ENCODE data around the gene EIF5A2. TPM values are rescaled to one million over a fixed set of nuclear protein-coding genes. Genes with fewer than 3 reads are reported as not detected.
A peak's percentile ranks its signal among the peaks of the same experiment; 100 is the strongest.

Gene EIF5A2
- total RNA-seq (2021) (12.4 and 19.8 TPM in 2 replicates), Bru-seq, nascent RNA (percentile 73 among the genes with signal in this experiment), BruChase-seq, experiment 1, labeled RNA remaining after a 2-hour chase (percentile 71 among the genes with signal in this experiment), BruChase-seq, experiment 2, labeled RNA remaining after a 6-hour chase (percentile 87 among the genes with signal in this experiment)
- long read RNA-seq, full-length matches to known transcripts: 24 of 26 reads
- long read RNA-seq, partial matches to known transcripts: 1 of 26 reads
- long read RNA-seq, other reads (novel, unspliced or antisense): 1 of 26 reads

GRCh38 chr3:170908235-170909116, at the start of gene EIF5A2:
Gene EIF5A2 (minus strand): TSS chr3:170908637. CDS start chr3:170907806, 831 bp downstream.
- CTCF ChIA-PET: interaction anchor here (0.6 to 0.7 kb wide), 2 partner anchors 552 to 719 kb away, joined by 3 to 4 read pairs; no protein-coding TSS in a partner anchor
- Histone ChIP-seq H3K27ac (peak within 1 kb of the TSS; percentile 86), H3K27me3 (ENCODE audit: insufficient read depth, low read depth) (no peaks in the 10 kb centered on the region), H2AFZ (peak within 1 kb of the TSS; percentile 97), H3K4me2 (peak within 1 kb of the TSS; percentile 94), H4K20me1 (ENCODE audit: insufficient read depth) (no peaks in the 10 kb centered on the region), H3K9me3 (ENCODE audit: insufficient read depth, low read depth) (peaks cover 12% of the 10 kb centered on the region; the same call in 1 of the 2 replicates), H3F3A (ENCODE audit: insufficient read depth, low read depth) (peaks cover 24% of the 10 kb centered on the region), H3K4me1 (replicated peaks; ENCODE audit: insufficient read depth) (peaks cover 32% of the 10 kb centered on the region), H3K36me3 (ENCODE audit: low read depth) (no peaks in the 10 kb centered on the region), H3K9me2 (ENCODE audit: insufficient read depth) (no peaks in the 10 kb centered on the region), H3K4me3 (peak within 1 kb of the TSS; percentile 81), H3K79me2 (ENCODE audit: low read depth) (peaks cover 27% of the 10 kb centered on the region)
- POLR2A ChIA-PET (ENCODE audit: unreplicated experiment): interaction anchor here (0.7 kb wide), 1 partner anchor 676 kb away, joined by 3 read pairs; no protein-coding TSS in a partner anchor
- TF ChIP-seq, protein P1, sequence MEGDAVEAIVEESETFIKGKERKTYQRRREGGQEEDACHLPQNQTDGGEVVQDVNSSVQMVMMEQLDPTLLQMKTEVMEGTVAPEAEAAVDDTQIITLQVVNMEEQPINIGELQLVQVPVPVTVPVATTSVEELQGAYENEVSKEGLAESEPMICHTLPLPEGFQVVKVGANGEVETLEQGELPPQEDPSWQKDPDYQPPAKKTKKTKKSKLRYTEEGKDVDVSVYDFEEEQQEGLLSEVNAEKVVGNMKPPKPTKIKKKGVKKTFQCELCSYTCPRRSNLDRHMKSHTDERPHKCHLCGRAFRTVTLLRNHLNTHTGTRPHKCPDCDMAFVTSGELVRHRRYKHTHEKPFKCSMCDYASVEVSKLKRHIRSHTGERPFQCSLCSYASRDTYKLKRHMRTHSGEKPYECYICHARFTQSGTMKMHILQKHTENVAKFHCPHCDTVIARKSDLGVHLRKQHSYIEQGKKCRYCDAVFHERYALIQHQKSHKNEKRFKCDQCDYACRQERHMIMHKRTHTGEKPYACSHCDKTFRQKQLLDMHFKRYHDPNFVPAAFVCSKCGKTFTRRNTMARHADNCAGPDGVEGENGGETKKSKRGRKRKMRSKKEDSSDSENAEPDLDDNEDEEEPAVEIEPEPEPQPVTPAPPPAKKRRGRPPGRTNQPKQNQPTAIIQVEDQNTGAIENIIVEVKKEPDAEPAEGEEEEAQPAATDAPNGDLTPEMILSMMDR (conservative IDR thresholded peaks at IDR 0.05): no peak
- TF ChIP-seq EZH2 (IDR thresholded peaks at IDR 0.05; ENCODE audit: low read depth): no peak
- peak; percentile 81 to 85 for DNase-seq
- no TSS peak for BruUV-seq (replicated peaks)
- intact Hi-C loops (cut with micrococcal nuclease; ENCODE audit: unreplicated experiment): loop anchor here (5.0 kb wide), 1 partner anchor 36 kb away; the partner anchor contains the start of gene RPL22L1

DNA sequence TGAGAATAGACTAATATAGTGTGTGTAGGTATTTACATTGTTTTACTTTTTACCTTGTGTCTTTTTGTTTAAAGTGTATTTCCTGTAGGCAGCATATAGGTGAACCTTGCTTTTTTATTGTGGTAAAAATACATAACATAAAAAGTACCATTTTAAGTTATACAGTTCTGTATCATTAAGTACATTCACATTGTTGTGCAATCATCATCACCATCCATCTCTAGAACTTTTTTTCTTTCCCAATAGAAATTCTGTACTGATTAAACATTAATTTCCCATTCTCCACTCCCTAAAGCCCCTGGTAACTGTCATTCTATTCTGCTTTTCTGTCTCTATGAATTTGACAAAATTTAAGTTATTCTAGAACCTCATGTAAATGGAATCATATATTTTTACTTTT, 48.2 kb upstream of the EIF5A2 start:
- H3F3A ChIP-seq (ENCODE audit: insufficient read depth, low read depth): no peaks in the 10 kb centered on the region
- peak in 1 of 2 experiments; percentile 10 for DNase-seq
- no peak for TF ChIP-seq EZH2 (IDR thresholded peaks at IDR 0.05; ENCODE audit: low read depth)
- TF ChIP-seq, protein P1 (conservative IDR thresholded peaks at IDR 0.05): no peak
- BruUV-seq (replicated peaks): no TSS peak
- no peak overlapping the region for H3K4me2 ChIP-seq
- no peaks in the 10 kb centered on the region for H3K9me3 ChIP-seq (ENCODE audit: insufficient read depth, low read depth)
- no peak overlapping the region for H3K27ac ChIP-seq
- H3K36me3 ChIP-seq (ENCODE audit: low read depth): no peaks in the 10 kb centered on the region
- H4K20me1 ChIP-seq (ENCODE audit: insufficient read depth): no peaks in the 10 kb centered on the region
- peaks cover 6% of the 10 kb centered on the region; the same call in 1 of the 2 replicates for H3K9me2 ChIP-seq (ENCODE audit: insufficient read depth)
- CTCF ChIA-PET: no interaction called here
- POLR2A ChIA-PET (ENCODE audit: unreplicated experiment): no interaction called here
- H2AFZ ChIP-seq: no peak overlapping the region
- H3K27me3 ChIP-seq (ENCODE audit: insufficient read depth, low read depth): no peaks in the 10 kb centered on the region
- intact Hi-C loops (cut with micrococcal nuclease; ENCODE audit: unreplicated experiment): loop anchor here (2.0 kb wide), 1 partner anchor 1524 kb away; no protein-coding TSS in a partner anchor
- peaks cover under 1% of the 10 kb centered on the region; the same call in 1 of the 2 replicates for H3K4me1 ChIP-seq (replicated peaks; ENCODE audit: insufficient read depth)
- H3K4me3 ChIP-seq: no peak overlapping the region
- no peaks in the 10 kb centered on the region for H3K79me2 ChIP-seq (ENCODE audit: low read depth)

DNA sequence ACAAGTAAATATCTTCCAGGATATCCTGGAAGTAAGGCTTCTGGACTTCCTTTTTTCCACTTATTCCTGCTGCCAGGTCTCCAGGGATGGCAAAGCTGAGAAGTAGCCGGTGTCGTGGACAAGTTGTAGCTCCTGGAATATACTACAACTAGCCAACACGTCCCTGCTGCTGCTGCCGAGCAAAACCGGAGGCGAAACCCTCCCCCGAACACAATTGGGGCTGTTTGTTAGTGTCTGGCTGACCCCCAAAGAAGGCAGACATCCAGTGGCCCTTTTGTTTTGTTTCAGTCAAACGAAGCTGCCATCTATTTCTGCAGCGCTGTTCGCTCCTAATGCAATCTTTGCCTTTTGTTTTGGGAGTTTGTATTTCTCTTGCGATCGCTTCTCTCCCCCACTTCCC, 45.3 kb upstream of the EIF5A2 start:
- Histone ChIP-seq H3F3A (ENCODE audit: insufficient read depth, low read depth) (no peaks in the 10 kb centered on the region), H4K20me1 (ENCODE audit: insufficient read depth) (no peaks in the 10 kb centered on the region), H3K79me2 (ENCODE audit: low read depth) (no peaks in the 10 kb centered on the region), H2AFZ (no peak overlapping the region), H3K9me2 (ENCODE audit: insufficient read depth) (peaks cover 6% of the 10 kb centered on the region; the same call in 1 of the 2 replicates), H3K27me3 (ENCODE audit: insufficient read depth, low read depth) (no peaks in the 10 kb centered on the region), H3K4me3 (no peak overlapping the region), H3K4me1 (replicated peaks; ENCODE audit: insufficient read depth) (no peaks in the 10 kb centered on the region), H3K27ac (no peak overlapping the region), H3K36me3 (ENCODE audit: low read depth) (no peaks in the 10 kb centered on the region), H3K9me3 (ENCODE audit: insufficient read depth, low read depth) (no peaks in the 10 kb centered on the region), H3K4me2 (no peak overlapping the region)
- POLR2A ChIA-PET (ENCODE audit: unreplicated experiment): no interaction called here
- intact Hi-C loops (cut with micrococcal nuclease; ENCODE audit: unreplicated experiment): no loop called here
- peak in 1 of 2 experiments; percentile 29 for DNase-seq
- BruUV-seq (replicated peaks): no TSS peak
- CTCF ChIA-PET: interaction anchor here (0.5 kb wide), 1 partner anchor 104 kb away, joined by 3 read pairs; no protein-coding TSS in a partner anchor
- TF ChIP-seq, protein P1 (conservative IDR thresholded peaks at IDR 0.05): no peak
- no peak for TF ChIP-seq EZH2 (IDR thresholded peaks at IDR 0.05; ENCODE audit: low read depth)
